C4-2B (cell line): ENCODE measurements around the gene JAZF1.

Source experiments
- CTCF ChIP-seq: fragments of 450-650 bp; conservative IDR thresholded peaks from 2 replicates; pipeline ENCODE4 v1.5.1; 2017; ENCODE audit warnings: mild to moderate bottlenecking
- ZFX ChIP-seq: fragments of 450-650 bp; IDR thresholded peaks from 2 replicates; pipeline ENCODE4 v1.6.1; 2017

DNA sequence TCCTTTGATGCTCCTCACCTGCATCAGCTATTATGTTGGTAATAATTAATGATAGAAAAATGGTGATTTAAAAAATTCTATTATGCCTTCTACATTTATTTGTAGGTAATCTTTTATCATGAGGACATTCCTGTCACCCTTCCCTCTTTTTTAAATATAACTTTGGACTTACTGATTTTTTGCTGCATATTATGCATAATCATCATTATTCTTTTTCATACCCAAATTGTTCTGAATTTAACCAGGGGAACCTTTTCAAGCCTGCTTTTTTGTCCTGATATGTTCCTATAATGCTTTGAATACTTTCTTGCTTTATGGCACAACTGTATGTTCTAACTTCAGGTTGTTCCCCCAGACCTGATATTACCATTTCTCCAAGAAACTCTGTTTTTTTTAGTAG lies 392.2 kb downstream of the JAZF1 start:
- TF ChIP-seq CTCF (no peak), ZFX (no peak)
